OCI-LY1 (cell line): ENCODE measurements around the gene ABHD17C.
A peak's percentile ranks its signal among the peaks of the same experiment; 100 is the strongest.

Source experiments
- CTCF ChIP-seq: fragments of 200-600 bp; sonication (generic), shearing (Covaris generic); IDR thresholded peaks from 2 replicates; pipeline ENCODE4 v1.5.1; 2017; ENCODE audit warnings: mild to moderate bottlenecking, antibody characterized with exemption, low read length, moderate library complexity, mixed read lengths
- EZH2 ChIP-seq: fragments of 200-600 bp; sonication (generic), shearing (Covaris generic); IDR thresholded peaks from 2 replicates; pipeline ENCODE4 v1.8.0; 2017; ENCODE audit warnings: borderline replicate concordance, mixed run types, mild to moderate bottlenecking, antibody characterized with exemption, low read length, moderate library complexity, mixed read lengths

GRCh38 chr15:80776420-80777045 lies 81.4 kb downstream of the ABHD17C start:
- TF ChIP-seq CTCF (peak; percentile 88), EZH2 (no peak)
